H54 (cell line): ENCODE measurements around the gene VPS51.
A peak's percentile ranks its signal among the peaks of the same experiment; 100 is the strongest.

Experiments used
- DNase-seq: peaks from one replicate; pipeline ENCODE4 v3.0.0; 2011; ENCODE audit warnings: low spot score, mixed read lengths; ENCODE audit not compliant: insufficient read length
- FAIRE-seq: peaks from 3 replicates; lab custom pipeline; 2011; peaks lifted over from hg19 to GRCh38; lab: Jason Lieb, UNC
- POLR2A ChIP-seq: IDR thresholded peaks from 2 replicates; pipeline ENCODE4 v1.6.1; 2011; ENCODE audit warnings: low read depth, mild to moderate bottlenecking, low read length

The VPS51 gene

DNA sequence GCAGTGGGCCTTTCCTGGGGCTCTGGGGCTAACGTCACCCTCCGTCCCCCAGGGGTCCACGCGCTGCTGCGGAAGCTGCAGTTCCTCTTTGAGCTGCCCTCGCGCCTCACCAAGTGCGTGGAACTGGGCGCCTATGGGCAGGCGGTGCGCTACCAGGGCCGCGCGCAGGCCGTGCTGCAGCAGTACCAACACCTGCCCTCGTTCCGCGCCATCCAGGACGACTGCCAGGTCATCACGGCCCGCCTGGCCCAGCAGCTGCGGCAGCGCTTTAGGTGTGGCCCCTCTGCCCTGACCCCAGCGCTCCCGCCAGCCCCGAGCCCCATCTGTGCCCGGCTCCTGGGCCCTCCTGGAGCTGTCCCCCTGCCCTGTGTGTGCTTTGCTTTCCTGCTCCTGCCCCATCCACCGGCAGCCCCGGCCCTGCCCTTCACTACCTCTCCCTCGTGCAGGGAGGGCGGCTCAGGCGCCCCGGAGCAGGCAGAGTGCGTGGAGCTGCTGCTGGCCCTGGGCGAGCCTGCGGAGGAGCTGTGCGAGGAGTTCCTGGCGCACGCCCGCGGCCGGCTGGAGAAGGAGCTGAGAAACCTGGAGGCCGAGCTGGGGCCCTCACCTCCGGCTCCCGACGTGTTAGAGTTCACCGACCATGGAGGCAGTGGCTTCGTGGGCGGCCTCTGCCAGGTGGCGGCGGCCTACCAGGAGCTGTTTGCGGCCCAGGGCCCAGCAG lies 11.9 kb downstream of the VPS51 start:
- no peak for TF ChIP-seq POLR2A
- no peak for DNase-seq
- no peak for FAIRE-seq

DNA sequence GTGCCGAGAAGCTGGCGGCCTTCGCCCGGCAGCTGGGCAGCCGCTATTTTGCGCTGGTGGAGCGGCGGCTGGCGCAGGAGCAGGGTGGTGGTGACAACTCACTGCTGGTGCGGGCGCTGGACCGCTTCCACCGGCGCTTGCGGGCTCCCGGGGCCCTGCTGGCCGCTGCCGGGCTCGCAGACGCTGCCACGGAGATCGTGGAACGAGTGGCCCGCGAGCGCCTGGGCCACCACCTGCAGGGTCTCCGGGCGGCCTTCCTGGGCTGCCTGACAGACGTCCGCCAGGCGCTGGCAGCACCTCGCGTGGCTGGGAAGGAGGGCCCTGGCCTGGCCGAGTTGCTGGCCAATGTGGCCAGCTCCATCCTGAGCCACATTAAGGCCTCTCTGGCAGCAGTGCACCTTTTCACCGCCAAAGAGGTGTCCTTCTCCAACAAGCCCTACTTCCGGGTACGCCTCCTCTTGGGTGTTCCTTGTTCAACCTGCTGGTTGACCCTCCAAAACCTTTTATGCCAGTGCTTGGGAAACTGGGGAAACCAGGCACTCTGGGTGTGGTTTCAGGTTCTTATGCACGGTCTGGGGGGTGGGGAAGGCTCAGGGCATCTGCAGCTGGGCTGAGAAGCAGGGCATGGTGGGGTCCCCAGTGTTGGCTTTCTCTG lies 12.6 kb downstream of the VPS51 start:
- TF ChIP-seq POLR2A = no peak
- DNase-seq (no peak), FAIRE-seq (no peak)

DNA sequence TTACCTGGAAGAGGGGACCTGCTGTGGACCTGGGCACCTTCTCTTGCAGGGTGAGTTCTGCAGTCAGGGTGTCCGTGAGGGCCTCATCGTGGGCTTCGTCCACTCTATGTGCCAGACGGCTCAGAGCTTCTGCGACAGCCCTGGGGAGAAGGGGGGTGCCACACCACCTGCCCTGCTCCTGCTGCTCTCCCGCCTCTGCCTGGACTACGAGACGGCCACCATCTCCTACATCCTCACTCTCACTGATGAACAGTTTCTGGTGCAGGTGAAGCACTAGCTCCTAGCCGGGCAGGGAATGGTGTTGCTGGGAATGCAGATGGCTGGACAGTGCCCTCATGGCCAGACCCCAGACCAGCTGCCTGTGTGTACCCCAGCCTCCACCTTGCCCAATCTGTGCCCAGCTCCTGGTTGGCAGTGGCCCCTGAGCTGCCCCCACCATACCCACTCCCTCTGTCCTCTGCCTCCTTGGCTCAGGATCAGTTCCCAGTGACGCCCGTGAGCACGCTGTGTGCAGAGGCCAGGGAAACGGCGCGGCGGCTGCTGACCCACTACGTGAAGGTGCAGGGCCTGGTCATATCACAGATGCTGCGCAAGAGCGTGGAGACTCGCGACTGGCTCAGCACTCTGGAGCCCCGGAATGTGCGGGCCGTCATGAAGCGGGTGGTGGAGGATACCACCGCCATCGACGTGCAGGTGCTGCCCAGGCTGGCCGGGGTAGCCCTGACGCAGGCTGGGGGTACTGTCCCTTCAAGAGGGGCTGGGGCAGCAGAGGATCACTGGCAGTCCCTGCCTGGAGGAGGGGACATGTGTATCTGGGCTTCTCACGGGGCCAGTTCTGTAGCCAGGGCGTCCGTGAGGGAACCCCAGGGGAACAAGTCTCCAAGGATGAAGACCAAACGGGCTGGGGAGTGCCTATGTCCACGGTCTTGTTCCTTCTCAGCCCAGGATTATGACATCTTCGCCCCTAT lies 13.5 kb downstream of the VPS51 start:
- FAIRE-seq (no peak), DNase-seq (no peak)
- no peak for TF ChIP-seq POLR2A

DNA sequence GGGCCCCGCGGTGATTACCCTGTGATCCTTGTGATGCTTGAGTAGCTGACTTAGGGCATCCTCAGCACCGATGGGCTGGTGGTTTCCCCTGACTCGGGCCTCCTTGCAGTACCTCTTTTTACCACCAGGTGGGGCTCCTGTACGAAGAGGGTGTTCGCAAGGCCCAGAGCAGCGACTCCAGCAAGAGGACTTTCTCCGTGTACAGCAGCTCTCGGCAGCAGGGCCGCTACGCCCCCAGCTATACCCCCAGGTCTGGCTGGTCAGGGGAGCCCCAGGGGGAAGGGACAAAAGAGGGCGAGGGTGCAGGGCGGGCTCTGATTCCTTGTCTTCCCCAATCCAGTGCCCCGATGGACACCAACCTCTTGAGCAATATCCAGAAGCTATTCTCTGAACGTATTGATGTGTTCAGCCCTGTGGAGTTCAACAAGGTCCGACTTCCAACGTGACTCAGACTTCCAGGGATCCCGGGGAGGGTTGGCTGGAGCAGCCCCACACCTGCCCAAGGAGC lies 14.4 kb downstream of the VPS51 start:
- no peak for TF ChIP-seq POLR2A
- FAIRE-seq = no peak
- DNase-seq = peak; percentile 98

DNA sequence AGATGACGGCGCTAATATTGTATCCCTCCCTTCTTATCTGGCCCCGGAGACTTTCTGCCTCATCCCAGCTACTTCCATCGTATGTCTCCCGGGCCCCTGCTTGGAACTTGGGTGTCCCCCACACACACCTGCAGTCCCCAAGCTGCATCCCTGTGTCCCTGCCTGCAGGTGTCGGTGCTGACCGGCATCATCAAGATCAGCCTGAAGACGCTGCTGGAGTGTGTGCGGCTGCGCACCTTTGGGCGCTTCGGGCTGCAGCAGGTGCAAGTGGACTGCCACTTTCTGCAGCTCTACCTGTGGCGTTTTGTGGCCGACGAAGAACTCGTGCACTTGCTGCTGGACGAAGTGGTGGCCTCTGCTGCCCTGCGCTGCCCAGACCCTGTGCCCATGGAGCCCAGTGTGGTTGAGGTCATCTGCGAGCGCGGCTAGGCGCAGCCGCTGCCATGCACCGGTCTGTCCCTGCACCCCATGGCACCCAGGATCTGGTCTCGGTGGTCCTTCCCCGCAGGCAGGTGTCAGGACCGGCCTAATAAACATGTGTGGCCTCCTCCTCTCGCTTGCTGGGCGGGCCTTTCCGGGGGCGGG lies 15.2 kb downstream of the VPS51 start:
- FAIRE-seq (no peak), DNase-seq (no peak)
- TF ChIP-seq POLR2A = no peak

DNA sequence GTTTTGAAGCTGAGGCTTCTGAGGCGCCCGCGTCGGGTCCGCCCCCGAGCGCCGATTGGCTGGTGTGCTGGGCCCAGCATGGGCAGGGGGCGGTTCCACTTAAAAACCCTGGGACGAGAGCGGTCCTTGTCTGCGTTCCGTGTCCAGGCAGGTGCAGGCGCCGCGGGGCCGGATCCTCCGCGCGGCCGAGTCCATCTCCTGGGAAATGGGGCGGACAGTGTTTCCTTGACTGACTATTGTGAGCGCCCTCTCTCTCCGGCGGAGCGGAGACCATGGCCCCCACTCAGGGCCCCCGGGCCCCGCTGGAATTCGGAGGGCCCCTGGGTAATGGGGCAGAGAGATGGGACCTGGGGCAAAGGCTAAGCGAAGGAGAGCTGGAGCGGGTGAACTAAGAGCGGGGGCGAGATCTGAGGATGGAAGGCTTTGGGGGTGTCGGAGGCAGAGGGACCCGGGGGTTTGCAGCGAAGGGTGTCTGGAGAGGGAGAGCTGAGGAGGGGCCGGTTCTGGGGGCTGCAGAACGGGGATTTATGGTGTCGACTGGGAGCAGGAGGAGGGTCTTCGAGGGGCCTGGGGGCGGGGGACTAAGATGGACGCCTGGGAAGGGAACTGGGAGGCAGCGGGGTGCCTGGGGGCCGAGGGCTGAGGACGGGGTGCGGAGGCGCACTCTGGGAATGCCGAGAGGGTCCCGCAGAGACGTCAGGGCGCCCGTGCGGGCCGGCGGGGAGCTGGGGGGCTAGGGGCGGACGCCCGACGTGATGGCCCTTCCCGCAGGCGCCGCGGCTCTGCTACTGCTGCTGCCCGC lies 15.9 kb downstream of the VPS51 start, which contains the start of gene TM7SF2:
Gene TM7SF2, plus strand, starts transcription at position 129 of the 802 bp plus-strand sequence. Its CDS starts 144 bp downstream, at position 273.
- TF ChIP-seq POLR2A = no peak
- DNase-seq = no peak
- no peak for FAIRE-seq

DNA sequence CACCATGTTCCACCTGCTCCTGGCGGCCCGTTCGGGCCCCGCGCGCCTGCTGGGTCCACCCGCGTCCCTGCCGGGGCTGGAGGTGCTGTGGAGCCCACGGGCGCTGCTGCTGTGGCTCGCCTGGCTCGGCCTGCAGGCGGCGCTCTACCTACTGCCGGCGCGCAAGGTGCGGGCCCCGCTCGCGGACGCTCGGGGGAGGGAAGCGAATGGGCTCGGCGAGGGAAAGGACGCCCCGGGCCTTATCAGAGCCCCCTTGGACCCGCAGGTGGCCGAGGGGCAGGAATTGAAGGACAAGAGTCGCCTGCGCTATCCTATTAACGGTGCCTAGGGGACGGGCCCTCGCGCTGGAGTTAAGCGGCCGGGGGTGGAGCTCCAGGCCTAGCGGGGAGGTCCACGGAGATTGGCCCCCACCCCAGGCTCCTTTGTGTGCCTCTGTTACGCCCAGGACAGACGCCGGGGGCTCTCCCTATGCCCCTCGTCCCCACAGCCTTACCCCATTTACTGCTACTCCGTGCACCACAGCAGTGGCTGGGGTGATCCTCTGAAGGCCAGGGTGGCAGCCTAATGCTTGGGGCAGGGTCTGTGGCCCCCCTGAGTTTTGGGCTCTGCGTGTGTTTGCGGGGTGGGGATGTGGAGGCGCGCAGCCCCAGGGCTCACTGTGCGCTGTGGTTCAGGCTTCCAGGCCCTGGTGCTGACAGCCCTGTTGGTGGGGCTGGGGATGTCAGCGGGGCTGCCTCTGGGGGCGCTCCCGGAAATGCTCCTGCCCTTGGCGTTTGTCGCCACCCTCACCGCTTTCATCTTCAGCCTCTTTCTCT lies 16.7 kb downstream of the VPS51 start:
- no peak for TF ChIP-seq POLR2A
- FAIRE-seq (no peak), DNase-seq (no peak)

DNA sequence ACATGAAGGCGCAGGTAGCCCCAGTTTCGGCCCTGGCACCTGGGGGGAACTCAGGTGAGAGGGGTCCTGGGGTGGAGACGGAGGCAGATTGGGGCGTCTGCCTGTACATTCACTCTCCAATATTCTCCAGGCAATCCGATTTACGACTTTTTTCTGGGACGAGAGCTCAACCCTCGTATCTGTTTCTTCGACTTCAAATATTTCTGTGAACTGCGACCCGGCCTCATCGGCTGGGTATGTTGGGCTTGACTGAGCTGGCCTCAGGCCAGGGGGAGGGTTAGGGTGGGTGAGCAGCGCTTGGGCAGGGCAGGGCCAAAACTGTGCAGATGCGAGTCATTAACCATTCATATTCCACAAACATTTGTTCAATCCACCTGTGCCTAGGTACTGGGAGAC lies 17.3 kb downstream of the VPS51 start:
- FAIRE-seq = no peak
- TF ChIP-seq POLR2A = no peak
- no peak for DNase-seq

DNA sequence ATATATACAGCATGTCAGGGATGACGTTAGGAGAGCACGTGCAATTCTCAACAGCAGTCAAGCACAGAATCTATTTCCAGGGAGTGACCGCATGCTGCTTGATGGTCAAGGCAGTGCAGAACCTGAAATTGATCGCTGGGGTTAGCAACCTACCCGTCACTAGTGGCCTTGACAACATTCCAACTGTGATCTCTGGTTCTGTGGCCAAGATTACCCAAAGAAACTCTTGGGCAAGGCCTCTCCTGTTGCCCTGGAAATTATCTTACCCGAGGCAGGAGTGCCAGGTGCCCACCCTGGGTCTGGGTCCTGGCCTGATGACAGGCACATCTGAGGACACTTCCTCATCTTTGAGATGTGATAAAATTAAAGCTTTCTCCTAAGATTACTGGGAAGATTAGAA lies 17.8 kb downstream of the VPS51 start:
- DNase-seq (no peak), FAIRE-seq (no peak)
- TF ChIP-seq POLR2A = no peak

DNA sequence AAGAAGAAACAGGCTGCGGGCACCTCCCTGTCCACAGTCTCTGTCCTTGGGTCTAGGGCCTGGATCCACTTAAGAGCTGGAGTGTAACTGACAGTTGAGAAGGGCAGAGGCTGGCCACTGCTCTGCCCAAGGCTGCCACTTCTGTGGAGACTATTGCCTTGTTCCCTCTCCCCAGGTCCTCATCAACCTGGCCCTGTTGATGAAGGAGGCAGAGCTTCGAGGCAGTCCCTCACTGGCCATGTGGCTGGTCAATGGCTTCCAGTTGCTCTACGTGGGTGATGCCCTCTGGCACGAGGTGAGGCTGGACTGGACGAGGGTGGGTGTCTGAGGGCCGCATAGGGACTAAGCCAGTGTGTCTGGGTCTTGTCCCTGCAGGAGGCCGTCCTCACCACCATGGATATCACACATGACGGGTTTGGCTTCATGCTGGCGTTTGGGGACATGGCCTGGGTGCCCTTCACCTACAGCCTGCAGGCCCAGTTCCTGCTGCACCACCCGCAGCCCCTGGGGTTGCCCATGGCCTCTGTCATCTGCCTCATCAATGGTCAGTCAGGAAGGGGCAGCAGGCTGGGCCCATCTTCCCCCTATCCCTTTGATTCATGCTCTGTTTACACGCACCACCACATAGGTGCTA lies 18.6 kb downstream of the VPS51 start:
- TF ChIP-seq POLR2A = no peak
- FAIRE-seq (no peak), DNase-seq (no peak)

DNA sequence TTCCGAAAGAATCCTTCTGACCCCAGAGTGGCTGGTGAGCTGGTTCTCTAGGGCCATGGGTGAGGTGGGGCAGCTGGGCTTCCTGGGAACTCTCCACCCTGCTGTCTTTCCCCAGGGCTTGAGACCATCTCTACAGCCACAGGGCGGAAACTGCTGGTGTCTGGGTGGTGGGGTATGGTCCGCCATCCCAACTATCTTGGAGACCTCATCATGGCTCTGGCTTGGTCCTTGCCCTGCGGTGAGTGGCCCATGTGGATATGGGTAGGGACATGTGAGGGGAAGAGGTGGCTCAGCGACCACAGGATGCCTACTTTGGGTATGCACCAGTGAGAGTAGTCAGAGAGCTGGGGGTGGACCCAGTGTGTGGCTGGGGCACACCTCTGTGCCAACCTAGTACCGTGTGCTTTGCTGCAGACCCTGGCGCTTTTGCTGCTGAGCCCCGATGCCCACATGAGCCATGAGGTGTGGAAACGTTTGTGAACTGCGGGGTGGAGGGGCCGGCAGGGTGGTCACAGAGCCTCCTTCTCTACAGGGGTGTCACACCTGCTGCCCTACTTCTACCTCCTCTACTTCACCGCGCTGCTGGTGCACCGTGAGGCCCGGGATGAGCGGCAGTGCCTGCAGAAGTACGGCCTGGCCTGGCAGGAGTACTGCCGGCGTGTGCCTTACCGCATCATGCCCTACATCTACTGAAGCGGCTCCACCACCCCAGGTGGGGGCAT lies 19.5 kb downstream of the VPS51 start:
- no peak for TF ChIP-seq POLR2A
- FAIRE-seq (no peak), DNase-seq (no peak)
